GM19193 (cell line): ENCODE measurements around the gene MTARC1.

Experiments used
- POLR2A ChIP-seq: IDR thresholded peaks from 4 replicates; pipeline ENCODE4 v1.6.1; 2011; ENCODE audit not compliant: insufficient read depth, insufficient read length; ENCODE audit errors: extremely low read depth

The MTARC1 gene

DNA sequence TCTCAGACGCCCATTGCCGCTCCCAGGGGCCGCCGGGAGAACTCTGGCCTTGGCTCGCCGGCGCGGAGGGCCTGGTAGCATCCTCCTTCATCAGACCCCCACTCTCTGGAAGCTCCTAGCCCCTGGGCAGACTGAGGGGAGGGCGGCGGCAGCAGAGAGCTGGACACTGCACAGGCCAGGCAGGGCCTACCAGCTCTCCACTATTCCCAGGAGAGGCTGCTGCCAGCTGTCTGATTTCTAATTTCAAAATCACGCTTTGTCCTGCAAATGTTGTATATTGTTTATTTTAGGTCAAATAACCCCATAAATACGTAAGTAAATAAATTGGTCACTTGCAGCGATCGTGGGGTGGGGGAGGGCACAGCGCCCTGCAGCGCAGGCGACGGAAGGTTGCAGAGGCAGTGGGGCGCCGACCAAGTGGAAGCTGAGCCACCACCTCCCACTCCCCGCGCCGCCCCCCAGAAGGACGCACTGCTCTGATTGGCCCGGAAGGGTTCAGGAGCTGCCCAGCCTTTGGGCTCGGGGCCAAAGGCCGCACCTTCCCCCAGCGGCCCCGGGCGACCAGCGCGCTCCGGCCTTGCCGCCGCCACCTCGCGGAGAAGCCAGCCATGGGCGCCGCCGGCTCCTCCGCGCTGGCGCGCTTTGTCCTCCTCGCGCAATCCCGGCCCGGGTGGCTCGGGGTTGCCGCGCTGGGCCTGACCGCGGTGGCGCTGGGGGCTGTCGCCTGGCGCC, at the start of gene MTARC1:
TSS of gene MTARC1 (plus strand) at position 577 of the 732 bp plus-strand sequence. CDS start at position 609, 32 bp downstream.
- TF ChIP-seq POLR2A: no peak

GRCh38 chr1:220741349-220741748, 45.4 kb upstream of the MTARC1 start:
- TF ChIP-seq POLR2A: no peak

DNA sequence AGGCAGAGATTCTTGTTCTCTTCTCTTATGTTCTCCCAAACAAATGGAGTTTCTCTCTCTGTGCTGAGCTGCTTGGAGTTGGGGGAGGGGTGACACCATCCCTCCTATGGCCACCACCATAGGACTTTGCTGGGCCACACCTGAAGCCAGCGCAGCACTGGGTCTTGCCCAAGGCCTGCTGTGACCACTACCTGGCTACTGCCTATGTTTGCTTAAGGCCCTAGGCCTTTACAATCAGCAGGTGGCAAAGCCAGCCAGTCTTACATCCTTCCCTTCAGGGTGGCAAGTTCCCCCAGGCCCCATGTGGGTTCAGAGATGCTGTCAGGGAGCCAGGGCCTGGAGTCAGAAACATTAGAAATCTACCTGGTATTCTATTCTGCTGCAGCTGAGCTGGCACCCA, 44.9 kb upstream of the MTARC1 start:
- TF ChIP-seq POLR2A: no peak

- no peak for TF ChIP-seq POLR2A
Measured at GRCh38 chr1:220742520-220742919, 44.2 kb upstream of the MTARC1 start.

DNA sequence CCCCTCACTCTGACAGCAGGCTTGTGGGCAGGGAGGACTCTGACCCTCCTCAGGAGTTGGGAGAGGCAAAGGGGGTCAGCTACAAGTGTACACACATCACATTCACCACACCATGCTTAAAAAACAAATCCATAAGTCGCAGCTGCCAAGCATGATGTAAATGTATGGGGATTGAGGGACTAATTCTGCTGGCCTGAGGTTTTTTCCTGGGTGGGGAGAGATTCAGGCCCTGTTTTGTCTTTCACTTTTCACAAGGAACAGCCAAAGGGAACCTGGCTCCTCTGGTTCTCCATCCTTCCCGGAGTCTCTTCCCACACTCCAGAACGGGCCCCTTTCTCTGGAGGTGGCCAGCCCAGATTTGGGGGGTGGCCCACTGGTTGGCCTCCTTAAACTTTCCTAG, 39.9 kb upstream of the MTARC1 start:
- no peak for TF ChIP-seq POLR2A

- no peak for TF ChIP-seq POLR2A
Measured at GRCh38 chr1:220747437-220748088, 39.1 kb upstream of the MTARC1 start.

GRCh38 chr1:220748089-220748934, 38.4 kb upstream of the MTARC1 start, which contains the start of gene MTARC2:
TSS of gene MTARC2 (plus strand) at chr1:220748322. CDS start at chr1:220748532, 210 bp downstream.
- TF ChIP-seq POLR2A: peak; percentile 63

GRCh38 chr1:220748936-220749335, 37.8 kb upstream of the MTARC1 start:
- TF ChIP-seq POLR2A: no peak

GRCh38 chr1:220750131-220750515, 36.6 kb upstream of the MTARC1 start:
- no peak for TF ChIP-seq POLR2A

- no peak for TF ChIP-seq POLR2A
Measured at GRCh38 chr1:220751111-220751510, 35.6 kb upstream of the MTARC1 start.

- TF ChIP-seq POLR2A: no peak
Measured at GRCh38 chr1:220754212-220754917, 32.3 kb upstream of the MTARC1 start.

- no peak for TF ChIP-seq POLR2A
Measured at GRCh38 chr1:220754918-220755295, 31.8 kb upstream of the MTARC1 start.

DNA sequence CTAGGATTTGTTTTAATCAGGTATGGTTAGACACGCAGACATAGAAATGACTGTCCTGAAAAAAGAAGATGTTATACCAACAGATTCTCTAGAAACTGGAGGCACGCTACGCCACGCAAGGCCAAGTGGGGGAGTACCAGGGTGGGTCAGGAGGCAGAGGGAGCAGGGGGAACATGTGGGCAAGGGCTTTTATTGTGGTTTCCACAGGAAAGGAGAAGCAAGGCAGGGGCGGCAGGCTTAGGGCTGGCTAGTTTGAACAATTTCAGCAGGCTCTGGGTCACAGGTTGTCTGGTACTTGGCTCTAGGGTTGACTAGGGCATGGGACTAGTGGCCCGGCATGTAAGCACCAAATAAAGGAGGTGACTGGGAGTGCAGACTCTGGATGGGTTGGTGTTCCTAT, 31.4 kb upstream of the MTARC1 start:
- no peak for TF ChIP-seq POLR2A

DNA sequence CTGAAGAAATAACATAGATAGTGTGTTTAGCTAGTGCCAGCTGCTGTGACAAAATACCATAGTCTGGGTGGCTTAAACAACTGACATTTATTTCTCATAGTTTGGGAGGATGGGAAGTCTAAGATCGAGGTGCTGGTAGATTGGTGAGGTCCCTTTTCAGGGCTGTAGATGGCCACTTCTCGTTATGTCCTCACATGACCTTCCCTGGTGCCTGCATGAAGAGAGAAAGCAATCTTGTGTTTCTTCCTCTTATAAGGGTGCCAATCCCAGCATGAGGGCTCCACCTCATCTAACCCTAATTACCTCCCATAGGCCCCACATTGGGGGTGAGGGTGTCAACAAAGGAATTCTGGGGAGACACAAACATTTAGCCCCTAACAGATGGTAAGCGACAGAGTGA, 29.3 kb upstream of the MTARC1 start:
- no peak for TF ChIP-seq POLR2A

DNA sequence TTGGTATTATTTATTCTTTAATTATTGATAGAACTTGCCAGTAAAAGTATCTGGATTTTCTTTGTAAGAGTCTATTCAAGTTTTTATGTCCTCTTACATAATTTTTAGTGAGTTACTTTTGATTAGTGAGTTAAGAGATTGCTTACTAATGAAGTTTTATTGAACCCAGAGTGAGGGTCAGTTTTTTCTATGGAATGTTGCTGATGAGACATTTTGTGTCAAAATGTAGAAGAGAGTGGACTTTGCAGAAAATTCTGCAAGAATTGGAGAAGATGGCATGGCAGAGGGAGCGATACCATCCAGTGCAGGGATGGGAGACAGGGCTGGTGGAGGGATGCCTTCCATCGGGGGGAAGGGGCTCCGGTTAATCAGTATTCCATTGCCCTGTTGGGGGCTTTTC, 27.6 kb upstream of the MTARC1 start:
- no peak for TF ChIP-seq POLR2A
